Breast epithelium (tissue), 3 donors: ENCODE measurements around the gene PHTF2.

Source experiments
- CTCF ChIP-seq, 3 donors: fragments of 450-650 bp; IDR thresholded peaks; one replicate each; pipeline ENCODE4 v1.5.1; 2016 to 2017; ENCODE audit warnings: antibody characterized with exemption in 3 of 3, mild to moderate bottlenecking in 3 of 3, moderate library complexity in 3 of 3
- POLR2A ChIP-seq: fragments of 450-650 bp; IDR thresholded peaks from one replicate; pipeline ENCODE4 v1.6.1; 2016; ENCODE audit warnings: antibody characterized with exemption, mild to moderate bottlenecking, moderate library complexity
- POLR2AphosphoS5 ChIP-seq, 3 donors: sonication (generic); formaldehyde crosslinking; IDR thresholded peaks; one replicate each; pipeline ENCODE4 v1.6.1; 2017; ENCODE audit warnings: antibody characterized with exemption in 3 of 3

- TF ChIP-seq CTCF (IDR thresholded peaks at IDR 0.05) (no peak), POLR2AphosphoS5 (IDR thresholded peaks at IDR 0.05) (no peak), POLR2A (no peak)
Measured at GRCh38 chr7:77827999-77828398, 29.4 kb downstream of the PHTF2 start.
